Nephron (organoid): ENCODE data around the gene KCNK3.

ENCODE experiments used
- H3K27ac Mint-ChIP-seq, 3 experiments: 2 replicates each; pipeline ENCODE4 v1.8.0; 2020; ENCODE audit warnings: mixed read lengths in 3 of 3, mild to moderate bottlenecking in 2 of 3, moderate library complexity in 1 of 3
- H3K27me3 Mint-ChIP-seq: 2 replicates; pipeline ENCODE4 v1.8.0; 2021; ENCODE audit warnings: low read depth, mild to moderate bottlenecking, moderate library complexity, mixed read lengths
- H3K36me3 Mint-ChIP-seq: 2 replicates; pipeline ENCODE4 v1.8.0; 2020; ENCODE audit warnings: low read depth, mixed read lengths
- H3K4me1 Mint-ChIP-seq: 2 replicates; pipeline ENCODE4 v1.8.0; 2020; ENCODE audit warnings: mixed read lengths
- H3K4me3 Mint-ChIP-seq, 3 experiments: 2 replicates each; pipeline ENCODE4 v1.8.0; 2020; ENCODE audit warnings: mild to moderate bottlenecking in 3 of 3, mixed read lengths in 3 of 3, moderate library complexity in 2 of 3
- H3K9me3 Mint-ChIP-seq: 2 replicates; pipeline ENCODE4 v1.8.0; 2020; ENCODE audit warnings: mixed read lengths
- TF ChIP-seq, protein P1 (sequence below), 3 experiments: fragments of 200-600 bp; sonication (generic); IDR thresholded peaks; one replicate each; pipeline ENCODE4 v1.5.0; 2021; ENCODE audit warnings: antibody characterized with exemption in 3 of 3; ENCODE audit not compliant: unreplicated experiment in 3 of 3

Gene KCNK3

DNA sequence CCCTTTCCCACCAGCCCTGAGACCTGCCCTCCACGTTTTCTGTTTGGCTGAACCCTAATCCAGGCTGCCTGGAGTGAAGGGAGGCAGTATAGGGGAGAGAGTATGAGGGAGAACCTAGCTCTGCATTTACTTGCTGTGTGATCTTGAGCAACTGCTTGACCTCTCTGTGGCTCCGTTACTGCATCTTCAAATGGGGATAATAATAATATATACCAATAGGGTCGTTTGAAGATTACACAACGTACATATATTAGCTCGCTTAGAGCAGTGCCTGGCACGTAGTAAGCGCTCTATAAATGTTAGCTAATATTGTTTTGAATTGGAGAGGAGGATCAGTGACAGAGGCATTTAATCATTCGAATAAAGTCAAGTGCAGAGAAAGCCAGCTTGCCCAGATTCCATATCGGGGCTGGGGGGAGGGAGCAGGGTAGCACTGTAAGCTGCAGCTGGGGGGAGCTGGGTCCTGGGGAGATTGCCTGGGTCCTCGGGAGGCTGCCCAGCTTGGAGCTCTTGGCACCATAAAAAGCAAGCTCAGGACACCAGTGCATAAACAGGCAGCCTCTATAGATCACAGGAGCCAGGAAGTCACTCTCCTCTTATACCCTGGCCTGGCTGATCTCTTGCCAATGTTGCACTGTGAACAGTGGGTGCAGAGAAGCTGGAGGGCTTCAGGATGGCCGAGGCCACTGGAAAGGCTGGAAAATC is 19.1 kb downstream of the KCNK3 start:
- Mint-ChIP-seq H3K36me3 (no peaks in the 10 kb centered on the region), H3K27ac (peak overlapping the region; percentile 60 to 66 (median 61)), H3K4me1 (peaks cover 64% of the 10 kb centered on the region), H3K9me3 (no peaks in the 10 kb centered on the region), H3K4me3 (peak overlapping the region in 1 of 3 experiments; percentile 4), H3K27me3 (peaks cover 7% of the 10 kb centered on the region)
- TF ChIP-seq, protein P1, sequence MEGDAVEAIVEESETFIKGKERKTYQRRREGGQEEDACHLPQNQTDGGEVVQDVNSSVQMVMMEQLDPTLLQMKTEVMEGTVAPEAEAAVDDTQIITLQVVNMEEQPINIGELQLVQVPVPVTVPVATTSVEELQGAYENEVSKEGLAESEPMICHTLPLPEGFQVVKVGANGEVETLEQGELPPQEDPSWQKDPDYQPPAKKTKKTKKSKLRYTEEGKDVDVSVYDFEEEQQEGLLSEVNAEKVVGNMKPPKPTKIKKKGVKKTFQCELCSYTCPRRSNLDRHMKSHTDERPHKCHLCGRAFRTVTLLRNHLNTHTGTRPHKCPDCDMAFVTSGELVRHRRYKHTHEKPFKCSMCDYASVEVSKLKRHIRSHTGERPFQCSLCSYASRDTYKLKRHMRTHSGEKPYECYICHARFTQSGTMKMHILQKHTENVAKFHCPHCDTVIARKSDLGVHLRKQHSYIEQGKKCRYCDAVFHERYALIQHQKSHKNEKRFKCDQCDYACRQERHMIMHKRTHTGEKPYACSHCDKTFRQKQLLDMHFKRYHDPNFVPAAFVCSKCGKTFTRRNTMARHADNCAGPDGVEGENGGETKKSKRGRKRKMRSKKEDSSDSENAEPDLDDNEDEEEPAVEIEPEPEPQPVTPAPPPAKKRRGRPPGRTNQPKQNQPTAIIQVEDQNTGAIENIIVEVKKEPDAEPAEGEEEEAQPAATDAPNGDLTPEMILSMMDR (IDR thresholded peaks at IDR 0.05; ENCODE audit: unreplicated experiment in 3 of 3) = no peak

DNA sequence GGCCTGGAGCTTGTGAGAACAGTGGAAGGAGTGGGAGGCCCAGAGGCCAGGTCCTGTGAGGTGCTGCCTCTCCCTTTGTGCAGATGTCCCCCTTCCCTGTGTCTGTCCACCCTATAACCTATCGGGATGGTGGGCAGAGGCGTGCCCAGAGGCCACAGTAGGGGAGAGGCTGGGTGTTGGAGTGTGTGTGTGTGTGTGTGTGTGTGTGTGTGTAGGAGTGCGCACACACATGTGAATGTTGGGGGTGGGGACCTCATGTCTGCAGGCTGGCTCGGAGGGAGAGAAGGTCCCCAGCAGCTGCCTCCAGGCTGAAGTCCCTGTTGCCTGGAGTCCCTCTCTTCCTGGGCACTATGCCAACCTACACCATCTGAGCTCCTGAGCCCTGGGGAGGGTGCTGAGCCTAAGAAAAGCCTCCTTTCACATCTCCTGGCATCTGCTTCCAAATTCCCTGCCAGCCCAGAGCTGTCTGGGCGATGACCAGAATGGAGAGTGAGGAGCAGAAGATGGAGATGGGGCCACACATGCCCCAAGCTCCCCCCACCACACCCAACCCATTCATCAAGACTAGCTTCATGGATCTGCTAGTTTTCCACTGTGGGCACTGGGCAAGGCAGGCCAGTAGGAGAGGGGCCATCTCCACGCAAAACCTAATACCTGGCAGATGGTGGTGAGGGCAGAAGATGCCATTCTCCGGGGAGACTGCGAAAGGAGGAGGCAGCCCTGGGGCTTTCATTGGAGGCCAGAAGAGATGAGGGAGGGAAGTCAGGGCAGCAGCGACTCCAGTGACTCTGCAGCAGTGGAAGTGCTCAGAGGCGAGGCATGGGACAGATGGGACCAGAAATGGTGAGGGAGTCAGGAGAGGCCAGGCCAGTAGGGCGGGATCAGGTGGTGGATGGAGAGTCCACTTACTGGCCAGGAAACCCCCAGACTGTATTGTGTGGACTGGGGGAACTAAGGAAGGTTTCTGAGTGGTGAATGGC is 20.3 kb downstream of the KCNK3 start:
- TF ChIP-seq, protein P1 (IDR thresholded peaks at IDR 0.05; ENCODE audit: unreplicated experiment in 3 of 3) = no peak
- Mint-ChIP-seq H3K36me3 (no peaks in the 10 kb centered on the region), H3K4me3 (peak overlapping the region in 2 of 3 experiments; percentile 6 to 29), H3K4me1 (peaks cover 54% of the 10 kb centered on the region), H3K27me3 (peaks cover 8% of the 10 kb centered on the region), H3K27ac (peak overlapping the region in 2 of 3 experiments; percentile 35 to 66), H3K9me3 (no peaks in the 10 kb centered on the region)

DNA sequence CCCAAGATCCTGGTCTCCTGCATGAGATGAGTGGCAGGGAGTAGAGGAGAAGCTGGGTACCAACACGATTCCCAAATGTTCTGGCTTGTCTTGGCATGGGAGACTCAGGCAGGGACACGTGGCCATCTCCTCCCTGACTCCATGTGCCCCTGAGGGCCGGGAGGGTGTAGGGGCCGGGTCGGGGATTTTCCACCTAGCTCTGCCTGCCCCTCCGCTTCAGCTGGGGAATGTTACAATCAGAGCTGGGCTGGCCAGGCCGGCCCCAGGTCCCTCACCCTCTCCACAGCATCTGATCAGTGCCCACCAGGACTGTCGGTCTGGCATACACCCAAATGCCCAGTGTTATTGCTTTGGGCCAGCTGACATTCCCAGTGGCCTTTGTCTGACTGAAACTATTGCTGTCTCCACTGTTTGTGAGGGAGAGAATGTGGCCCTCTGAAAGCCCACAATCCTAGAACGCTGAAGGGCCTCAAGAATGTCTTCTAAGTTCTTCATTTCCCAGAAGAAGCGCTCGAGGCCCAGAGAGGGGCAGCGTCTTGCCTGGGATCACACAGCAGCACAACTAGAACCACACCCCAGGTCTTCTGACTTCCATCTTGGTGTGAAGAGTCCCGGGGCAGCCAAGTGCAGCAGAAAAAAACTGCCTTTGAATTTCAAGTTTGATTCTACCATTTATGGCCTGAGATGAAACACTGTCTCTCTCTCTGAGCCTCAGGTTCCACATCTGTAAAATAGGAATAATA is 23.2 kb downstream of the KCNK3 start:
- peaks cover 3% of the 10 kb centered on the region for H3K27me3 Mint-ChIP-seq
- H3K27ac Mint-ChIP-seq = no peak overlapping the region
- H3K4me1 Mint-ChIP-seq = peaks cover 42% of the 10 kb centered on the region
- H3K4me3 Mint-ChIP-seq = no peak overlapping the region
- TF ChIP-seq, protein P1 (IDR thresholded peaks at IDR 0.05; ENCODE audit: unreplicated experiment in 3 of 3) = no peak
- no peaks in the 10 kb centered on the region for H3K36me3 Mint-ChIP-seq
- H3K9me3 Mint-ChIP-seq = no peaks in the 10 kb centered on the region

DNA sequence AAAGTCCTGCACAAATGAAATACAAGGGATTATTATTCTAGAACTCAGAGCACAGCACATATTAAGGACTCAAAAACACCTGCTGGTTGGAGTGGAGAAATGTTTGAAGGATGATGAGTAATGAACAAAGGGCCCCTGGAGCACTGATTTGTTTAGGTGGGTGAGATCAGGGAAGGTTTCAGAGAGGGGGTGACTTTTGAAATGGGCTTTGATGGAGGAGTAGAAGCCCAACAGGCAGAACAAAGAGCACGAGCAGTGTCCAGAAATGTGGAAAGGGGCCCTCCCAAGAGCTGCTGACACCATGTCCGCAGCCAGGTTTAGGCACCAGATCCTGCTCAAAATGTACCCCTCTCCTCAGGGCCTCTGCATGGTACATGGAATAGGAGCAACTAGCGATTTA is 23.8 kb downstream of the KCNK3 start:
- H3K36me3 Mint-ChIP-seq = no peaks in the 10 kb centered on the region
- no peak overlapping the region for H3K4me3 Mint-ChIP-seq
- TF ChIP-seq, protein P1 (IDR thresholded peaks at IDR 0.05; ENCODE audit: unreplicated experiment in 3 of 3) = no peak
- H3K27ac Mint-ChIP-seq = peak overlapping the region in 1 of 3 experiments; percentile 6
- H3K9me3 Mint-ChIP-seq = no peaks in the 10 kb centered on the region
- H3K27me3 Mint-ChIP-seq = peaks cover 3% of the 10 kb centered on the region
- H3K4me1 Mint-ChIP-seq = peaks cover 35% of the 10 kb centered on the region

DNA sequence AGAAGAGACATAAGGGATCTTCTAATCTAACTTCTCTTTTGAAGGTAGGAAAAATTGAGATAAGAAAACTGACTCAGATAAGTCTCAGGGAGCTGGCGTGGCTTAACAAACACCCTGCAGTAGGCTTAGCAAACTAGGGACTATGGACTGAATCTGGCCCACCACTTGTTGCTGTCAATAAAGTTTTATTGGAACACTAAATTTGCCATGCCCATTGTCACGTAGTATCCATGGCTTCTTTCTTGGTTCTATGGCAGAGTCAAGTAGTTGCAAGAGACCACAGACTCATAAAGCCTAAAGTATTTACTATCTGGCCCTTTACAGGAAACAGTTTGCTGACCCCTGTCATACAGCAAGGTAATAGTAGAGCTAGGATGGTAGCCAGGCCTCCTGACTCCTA is 24.2 kb downstream of the KCNK3 start:
- Mint-ChIP-seq H3K36me3 (no peaks in the 10 kb centered on the region), H3K27me3 (peaks cover 3% of the 10 kb centered on the region), H3K27ac (peak overlapping the region in 1 of 3 experiments; percentile 41), H3K4me1 (peaks cover 35% of the 10 kb centered on the region), H3K4me3 (no peak overlapping the region), H3K9me3 (no peaks in the 10 kb centered on the region)
- TF ChIP-seq, protein P1 (IDR thresholded peaks at IDR 0.05; ENCODE audit: unreplicated experiment in 3 of 3) = no peak
